Measurements from ENCODE around the gene PDCD1.
A peak's percentile ranks its signal among the peaks of the same experiment; 100 is the strongest.
"Not testable (repeated sequence)": the region's sequence is repeated elsewhere in the genome, so short reads cannot be mapped to it uniquely, and the experiment has no call there.

Gene PDCD1

GRCh38 chr2:241858206-241859016 lies at the start of gene PDCD1:
TSS of gene PDCD1 (minus strand) at chr2:241858894. CDS start at chr2:241858838, 56 bp downstream.
- ATAC-seq: peak; percentile 62
- peaks cover 15% of the 10 kb centered on the region for H3K27me3 Mint-ChIP-seq
- H3K4me1 Mint-ChIP-seq: peaks cover 63% of the 10 kb centered on the region
- peak within 1 kb of the TSS; percentile 79 for H3K4me3 Mint-ChIP-seq
- H3K27ac Mint-ChIP-seq: peak within 1 kb of the TSS; percentile 93
- peaks cover 9% of the 10 kb centered on the region for H3K36me3 Mint-ChIP-seq
- peaks cover 8% of the 10 kb centered on the region for H3K9me3 Mint-ChIP-seq

- H3K4me3 Mint-ChIP-seq, H3K27me3 Mint-ChIP-seq, ATAC-seq, H3K9me3 Mint-ChIP-seq, H3K27ac Mint-ChIP-seq: not testable (repeated sequence)
- Mint-ChIP-seq H3K4me1 (peaks cover 22% of the 10 kb centered on the region), H3K36me3 (peaks cover 38% of the 10 kb centered on the region)
These were observed 49.1 kb upstream of the PDCD1 start for GRCh38 chr2:241907831-241908230.

GRCh38 chr2:241906826-241907570 lies 48.3 kb upstream of the PDCD1 start:
- H3K4me3 Mint-ChIP-seq: no peak overlapping the region
- ATAC-seq: no peak
- H3K9me3 Mint-ChIP-seq: no peaks in the 10 kb centered on the region
- H3K27me3 Mint-ChIP-seq: no peaks in the 10 kb centered on the region
- H3K4me1 Mint-ChIP-seq: peaks cover 22% of the 10 kb centered on the region
- H3K36me3 Mint-ChIP-seq: peaks cover 32% of the 10 kb centered on the region
- no peak overlapping the region for H3K27ac Mint-ChIP-seq

GRCh38 chr2:241906378-241906770 lies 47.7 kb upstream of the PDCD1 start:
- not testable (repeated sequence) for H3K27ac Mint-ChIP-seq, H3K27me3 Mint-ChIP-seq, H3K4me3 Mint-ChIP-seq, H3K9me3 Mint-ChIP-seq, ATAC-seq
- peaks cover 28% of the 10 kb centered on the region for H3K36me3 Mint-ChIP-seq
- H3K4me1 Mint-ChIP-seq: peaks cover 21% of the 10 kb centered on the region

GRCh38 chr2:241905716-241906377 lies 47.2 kb upstream of the PDCD1 start:
- Mint-ChIP-seq H3K36me3 (peaks cover 28% of the 10 kb centered on the region), H3K4me1 (peaks cover 16% of the 10 kb centered on the region), H3K9me3 (no peaks in the 10 kb centered on the region), H3K27me3 (no peaks in the 10 kb centered on the region), H3K27ac (no peak overlapping the region), H3K4me3 (no peak overlapping the region)
- ATAC-seq: no peak

- Mint-ChIP-seq H3K9me3 (no peaks in the 10 kb centered on the region), H3K4me1 (peaks cover 16% of the 10 kb centered on the region), H3K27me3 (no peaks in the 10 kb centered on the region), H3K4me3 (no peak overlapping the region), H3K36me3 (peaks cover 26% of the 10 kb centered on the region), H3K27ac (no peak overlapping the region)
- no peak for ATAC-seq
These were observed 46.4 kb upstream of the PDCD1 start for GRCh38 chr2:241904791-241905710.

- H3K4me3 Mint-ChIP-seq: no peak overlapping the region
- no peak overlapping the region for H3K27ac Mint-ChIP-seq
- peaks cover 33% of the 10 kb centered on the region for H3K36me3 Mint-ChIP-seq
- peaks cover 16% of the 10 kb centered on the region for H3K4me1 Mint-ChIP-seq
- H3K9me3 Mint-ChIP-seq: no peaks in the 10 kb centered on the region
- no peak for ATAC-seq
- no peaks in the 10 kb centered on the region for H3K27me3 Mint-ChIP-seq
These were observed 45.5 kb upstream of the PDCD1 start for GRCh38 chr2:241904011-241904718.

- no peak overlapping the region for H3K27ac Mint-ChIP-seq
- H3K36me3 Mint-ChIP-seq: peaks cover 40% of the 10 kb centered on the region
- H3K4me3 Mint-ChIP-seq: no peak overlapping the region
- no peak for ATAC-seq
- H3K27me3 Mint-ChIP-seq: no peaks in the 10 kb centered on the region
- H3K9me3 Mint-ChIP-seq: no peaks in the 10 kb centered on the region
- peaks cover 16% of the 10 kb centered on the region for H3K4me1 Mint-ChIP-seq
These were observed 44.7 kb upstream of the PDCD1 start for GRCh38 chr2:241903121-241904010.

- no peak overlapping the region for H3K4me3 Mint-ChIP-seq
- H3K27ac Mint-ChIP-seq: no peak overlapping the region
- H3K27me3 Mint-ChIP-seq: no peaks in the 10 kb centered on the region
- ATAC-seq: peak; percentile 22
- H3K36me3 Mint-ChIP-seq: peaks cover 42% of the 10 kb centered on the region
- peaks cover 16% of the 10 kb centered on the region for H3K4me1 Mint-ChIP-seq
- no peaks in the 10 kb centered on the region for H3K9me3 Mint-ChIP-seq
These were observed 43.8 kb upstream of the PDCD1 start for GRCh38 chr2:241902357-241902991.

GRCh38 chr2:241901500-241902351 lies 43.0 kb upstream of the PDCD1 start:
- H3K27me3 Mint-ChIP-seq: no peaks in the 10 kb centered on the region
- peaks cover 11% of the 10 kb centered on the region for H3K4me1 Mint-ChIP-seq
- peaks cover 36% of the 10 kb centered on the region for H3K36me3 Mint-ChIP-seq
- ATAC-seq: peak; percentile 28
- no peaks in the 10 kb centered on the region for H3K9me3 Mint-ChIP-seq
- H3K4me3 Mint-ChIP-seq: peak overlapping the region; percentile 72
- H3K27ac Mint-ChIP-seq: no peak overlapping the region

GRCh38 chr2:241901018-241901380 lies 42.3 kb upstream of the PDCD1 start:
- Mint-ChIP-seq H3K27ac (no peak overlapping the region), H3K4me3 (no peak overlapping the region), H3K9me3 (no peaks in the 10 kb centered on the region), H3K27me3 (no peaks in the 10 kb centered on the region), H3K36me3 (peaks cover 34% of the 10 kb centered on the region), H3K4me1 (peaks cover 10% of the 10 kb centered on the region)
- ATAC-seq: no peak

- Mint-ChIP-seq H3K9me3 (no peaks in the 10 kb centered on the region), H3K27me3 (no peaks in the 10 kb centered on the region), H3K4me3 (no peak overlapping the region), H3K27ac (no peak overlapping the region), H3K4me1 (peaks cover 10% of the 10 kb centered on the region), H3K36me3 (peaks cover 28% of the 10 kb centered on the region)
- ATAC-seq: no peak
These were observed 41.7 kb upstream of the PDCD1 start for GRCh38 chr2:241900251-241901017.
